Choroid plexus epithelial cell (primary cell): Measurements from ENCODE around the gene GPR3.

Source experiments
- DNase-seq: peaks from one replicate; pipeline ENCODE4 v3.0.0-alpha.2; 2010; ENCODE audit warnings: low read depth
- H3K4me3 ChIP-seq: 2 replicates; pipeline ENCODE4 v1.5.1; 2011; ENCODE audit warnings: low read depth, mild to moderate bottlenecking, control low read depth, low read length, moderate library complexity
- TF ChIP-seq, protein P1 (sequence below): conservative IDR thresholded peaks from 2 replicates; pipeline ENCODE4 v1.5.1; 2011; ENCODE audit warnings: low read depth, mild to moderate bottlenecking, control low read depth, inconsistent platforms, low read length, moderate library complexity

Gene GPR3

DNA sequence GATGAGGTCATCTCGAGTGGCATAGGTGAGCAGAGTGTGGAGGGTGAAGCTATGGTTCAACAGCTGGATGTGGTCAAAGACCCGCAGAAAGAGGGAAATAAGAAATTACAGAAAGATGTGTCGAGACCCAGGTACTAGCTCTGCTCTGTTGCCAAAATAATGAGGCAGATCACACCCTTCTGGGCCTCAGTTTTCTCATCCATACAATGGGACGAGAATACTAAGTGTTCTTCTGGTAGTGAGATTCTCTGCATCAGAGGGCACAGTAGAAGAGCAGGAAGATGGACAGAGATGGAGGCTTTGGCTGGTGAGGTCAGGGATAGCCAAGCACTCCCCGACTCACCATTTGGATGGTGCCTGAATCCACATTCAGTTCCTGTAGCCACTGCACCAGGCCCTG, 36.7 kb upstream of the GPR3 start:
- no peak for DNase-seq
- H3K4me3 ChIP-seq, result no peak overlapping the region
- TF ChIP-seq, protein P1, sequence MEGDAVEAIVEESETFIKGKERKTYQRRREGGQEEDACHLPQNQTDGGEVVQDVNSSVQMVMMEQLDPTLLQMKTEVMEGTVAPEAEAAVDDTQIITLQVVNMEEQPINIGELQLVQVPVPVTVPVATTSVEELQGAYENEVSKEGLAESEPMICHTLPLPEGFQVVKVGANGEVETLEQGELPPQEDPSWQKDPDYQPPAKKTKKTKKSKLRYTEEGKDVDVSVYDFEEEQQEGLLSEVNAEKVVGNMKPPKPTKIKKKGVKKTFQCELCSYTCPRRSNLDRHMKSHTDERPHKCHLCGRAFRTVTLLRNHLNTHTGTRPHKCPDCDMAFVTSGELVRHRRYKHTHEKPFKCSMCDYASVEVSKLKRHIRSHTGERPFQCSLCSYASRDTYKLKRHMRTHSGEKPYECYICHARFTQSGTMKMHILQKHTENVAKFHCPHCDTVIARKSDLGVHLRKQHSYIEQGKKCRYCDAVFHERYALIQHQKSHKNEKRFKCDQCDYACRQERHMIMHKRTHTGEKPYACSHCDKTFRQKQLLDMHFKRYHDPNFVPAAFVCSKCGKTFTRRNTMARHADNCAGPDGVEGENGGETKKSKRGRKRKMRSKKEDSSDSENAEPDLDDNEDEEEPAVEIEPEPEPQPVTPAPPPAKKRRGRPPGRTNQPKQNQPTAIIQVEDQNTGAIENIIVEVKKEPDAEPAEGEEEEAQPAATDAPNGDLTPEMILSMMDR, result no peak

DNA sequence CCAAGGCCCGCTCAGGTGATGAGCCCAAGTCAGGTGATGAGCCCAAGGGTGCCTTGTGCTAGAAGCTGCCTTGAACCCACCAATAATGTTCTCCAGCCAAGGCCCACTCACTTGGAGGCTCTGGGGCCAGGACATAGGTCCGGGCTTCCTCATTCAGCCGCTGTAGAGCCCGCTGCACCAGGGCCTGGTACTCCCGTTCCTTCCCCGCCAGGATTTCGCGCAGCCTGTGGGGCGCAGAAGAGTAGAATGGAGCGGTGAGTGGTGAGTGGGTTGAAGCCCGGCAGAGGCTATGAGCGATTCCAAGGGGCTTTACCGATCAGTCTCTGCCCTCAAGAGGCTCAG, 36.2 kb upstream of the GPR3 start:
- TF ChIP-seq, protein P1, result no peak
- H3K4me3 ChIP-seq, result no peak overlapping the region
- no peak for DNase-seq

DNA sequence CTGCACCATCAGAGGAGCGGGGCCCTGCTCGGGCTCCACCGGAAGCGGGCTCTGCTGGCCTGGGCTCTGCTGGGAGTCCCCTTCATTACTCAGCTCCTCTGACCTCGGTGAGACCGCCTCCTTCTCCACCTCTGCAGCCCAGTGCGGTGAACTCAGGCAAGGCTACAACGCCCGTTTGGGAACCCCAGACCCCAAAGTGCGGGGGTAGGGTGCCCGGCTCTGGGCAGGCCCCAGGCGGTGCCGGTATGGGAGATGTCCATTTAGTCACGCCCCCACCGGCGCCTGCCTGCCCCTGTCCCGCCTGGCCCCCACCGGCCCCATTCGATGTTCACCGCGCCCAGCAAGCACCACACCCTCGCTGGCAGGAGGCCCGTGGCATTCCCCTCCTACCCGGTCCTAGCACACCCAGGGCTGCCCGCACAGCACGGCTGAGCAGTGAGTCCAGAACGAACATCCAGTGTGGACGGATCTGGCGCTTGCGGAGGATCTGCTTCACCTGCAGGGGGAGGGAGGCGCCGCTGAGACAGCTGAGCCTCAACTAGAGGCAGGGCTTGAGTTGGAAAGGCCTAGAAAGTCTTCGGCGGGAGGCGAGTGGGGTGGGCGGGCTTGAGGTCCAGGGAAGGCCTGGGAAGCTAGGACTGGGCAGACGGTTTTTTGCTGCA, 35.7 kb upstream of the GPR3 start:
- H3K4me3 ChIP-seq, result no peak overlapping the region
- DNase-seq, result no peak

DNA sequence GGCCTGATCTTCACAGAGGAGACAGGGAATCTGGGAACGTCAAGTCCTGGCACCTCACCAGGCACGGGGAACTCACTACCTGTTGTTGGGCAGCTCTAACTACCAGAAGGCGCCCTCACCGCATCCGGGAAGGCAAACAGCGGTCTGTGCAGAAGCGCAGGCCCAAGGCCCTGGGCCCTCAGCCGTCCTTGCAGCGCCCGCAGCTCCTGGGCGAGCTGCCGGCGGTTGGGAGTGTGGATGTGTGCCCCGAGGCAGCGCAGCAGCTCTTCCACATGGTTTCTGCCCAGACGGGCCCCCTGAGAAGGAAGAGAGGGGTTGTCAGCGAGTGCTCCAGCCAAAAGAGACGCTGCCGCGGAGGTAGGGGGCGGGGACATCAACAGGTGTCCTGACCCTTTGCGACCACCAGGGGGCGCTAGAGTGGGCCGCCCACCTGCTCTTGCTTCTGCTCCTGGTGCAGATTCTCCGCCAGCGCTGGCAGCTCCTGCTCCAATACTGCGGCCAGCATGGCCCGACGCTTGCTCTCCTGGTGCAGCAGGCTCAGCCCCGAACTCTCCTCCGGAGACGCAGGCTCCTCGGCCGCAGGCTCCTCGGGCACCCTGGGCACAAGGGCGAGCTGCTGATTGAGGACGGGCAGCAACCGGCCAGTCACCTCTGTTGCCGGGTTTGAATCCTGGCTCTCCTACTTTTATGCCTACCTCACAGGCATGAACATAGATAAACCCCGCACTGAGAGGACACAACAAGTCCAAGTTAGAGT, 35.0 kb upstream of the GPR3 start:
- TF ChIP-seq, protein P1, result peak; percentile 86
- no peak overlapping the region for H3K4me3 ChIP-seq
- peak; percentile 65 for DNase-seq

More for the DNA sequence above, 35.7 kb upstream of the GPR3 start:
- TF ChIP-seq, protein P1, result no peak

DNA sequence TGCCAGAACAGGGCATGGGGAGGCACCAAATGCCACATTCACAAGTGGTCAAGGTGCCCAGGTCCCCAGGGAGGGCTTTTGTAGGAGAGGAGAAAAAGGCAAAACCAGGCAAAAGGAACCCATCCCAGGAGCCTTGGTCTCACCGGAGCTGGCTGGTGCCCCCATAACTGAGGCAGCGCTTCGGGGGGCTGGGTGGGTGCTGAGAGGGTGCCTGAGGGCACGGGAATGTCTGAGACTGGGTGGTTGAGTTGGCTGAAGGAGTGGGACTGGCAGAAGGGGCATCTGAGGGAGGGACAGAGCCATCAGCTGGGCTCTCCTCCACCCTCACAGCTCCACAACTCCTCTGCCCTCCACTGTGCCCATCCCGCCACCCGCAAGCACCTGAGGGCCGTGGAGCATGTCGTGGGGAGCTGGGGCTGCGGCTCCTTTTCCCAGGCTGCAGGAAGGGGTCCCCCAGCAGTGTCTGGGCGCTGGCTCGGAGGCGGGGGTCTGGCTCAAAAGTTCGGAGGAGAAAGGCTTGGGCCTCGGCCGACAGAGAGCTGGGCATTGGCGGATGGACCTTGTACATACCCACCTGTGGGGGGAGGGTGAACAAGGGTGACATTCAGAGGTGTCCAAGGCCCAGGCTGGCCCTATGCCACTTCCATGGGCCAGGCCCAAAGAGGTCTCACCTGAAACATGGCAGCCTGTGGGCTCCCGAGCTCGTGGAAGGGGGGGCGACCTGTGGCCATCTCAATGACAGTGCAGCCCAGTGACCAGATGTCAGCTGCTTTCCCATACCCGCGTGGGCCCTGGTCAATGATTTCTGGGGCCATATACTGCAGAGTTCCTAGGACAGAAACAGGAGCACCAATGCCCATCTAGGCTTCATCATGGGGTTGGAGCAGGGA, 34.1 kb upstream of the GPR3 start:
- TF ChIP-seq, protein P1, result no peak
- no peak for DNase-seq
- no peak overlapping the region for H3K4me3 ChIP-seq

DNA sequence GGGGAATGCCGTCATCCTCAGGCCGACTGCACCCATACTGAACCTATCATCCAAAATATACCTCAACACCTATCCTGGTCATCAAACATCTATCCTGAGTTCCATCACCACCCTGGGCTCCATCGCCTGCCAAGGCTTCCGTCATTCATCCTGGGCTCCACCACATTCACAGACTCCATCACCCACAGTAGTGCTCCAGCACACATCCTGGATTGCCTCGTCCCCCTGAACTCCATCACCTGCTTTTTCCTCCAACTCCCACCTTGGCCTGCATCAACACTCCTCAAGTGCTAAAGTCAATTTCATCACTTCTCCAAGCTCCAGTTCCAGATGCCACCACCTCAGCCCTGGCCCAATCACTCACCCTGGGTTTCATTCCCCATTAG, 33.5 kb upstream of the GPR3 start:
- H3K4me3 ChIP-seq, result no peak overlapping the region
- TF ChIP-seq, protein P1, result no peak

More for the DNA sequence above, 33.5 kb upstream of the GPR3 start:
- DNase-seq, result no peak
